Heart left ventricle (tissue), 16 donors: ENCODE measurements around the gene GRM7. TPM values are rescaled to one million over a fixed set of nuclear protein-coding genes. Genes with fewer than 3 reads are reported as not detected.

ENCODE experiments used
- ATAC-seq, 4 donors: fragments of 200-7000 bp; cut with Tn5 transposase; one replicate each; pipeline ENCODE4 v1.9.1; 2020 to 2022; ENCODE audit warnings: moderate library complexity in 4 of 4, mild to moderate bottlenecking in 3 of 4, moderate number of reproducible peaks in 1 of 4
- DNase-seq, 5 donors: peaks; one replicate each; pipeline ENCODE4 v3.0.0-alpha.2; 2020
- H3K27ac ChIP-seq, 12 donors: fragments of 200-600 bp; sonication (generic) in 4 of 12; one replicate each; pipeline versions ENCODE4 v1.5.0 to v1.8.0; 2016 to 2022; ENCODE audit warnings: mild to moderate bottlenecking in 2 of 12
- H3K27me3 ChIP-seq, 9 donors: fragments of 200-600 bp; sonication (generic) in 2 of 9; one replicate each; pipeline versions ENCODE4 v1.5.1 to v1.8.0; 2016 to 2022; ENCODE audit warnings: mild to moderate bottlenecking in 3 of 9
- H3K36me3 ChIP-seq, 9 donors: fragments of 200-600 bp; sonication (generic) in 2 of 9; one replicate each; pipeline versions ENCODE4 v1.5.0 to v1.8.0; 2018 to 2022; ENCODE audit warnings: mild to moderate bottlenecking in 2 of 9
- H3K4me1 ChIP-seq, 12 donors: fragments of 200-600 bp; sonication (generic) in 4 of 12; one replicate each; pipeline versions ENCODE4 v1.5.0 to v1.8.0; 2016 to 2022; ENCODE audit warnings: mild to moderate bottlenecking in 3 of 12
- H3K4me3 ChIP-seq, 12 donors: fragments of 200-600 bp; sonication (generic) in 4 of 12; one replicate each; pipeline versions ENCODE4 v1.5.0 to v1.8.0; 2017 to 2022; ENCODE audit warnings: mild to moderate bottlenecking in 9 of 12, moderate library complexity in 4 of 12
- H3K9me3 ChIP-seq, 12 donors: fragments of 200-600 bp; sonication (generic) in 4 of 12; one replicate each; pipeline versions ENCODE4 v1.5.0 to v1.8.0; 2016 to 2022; ENCODE audit warnings: mild to moderate bottlenecking in 1 of 12
- CTCF ChIP-seq, 12 donors: fragments of 200-600 bp; sonication (generic) in 4 of 12; IDR thresholded peaks; one replicate each; pipeline versions ENCODE4 v1.5.0 to v1.8.0; 2018 to 2022; ENCODE audit warnings: antibody characterized with exemption in 12 of 12, mild to moderate bottlenecking in 5 of 12
- POLR2A ChIP-seq, 2 donors: fragments of 450-650 bp; IDR thresholded peaks; one replicate each; pipeline ENCODE4 v1.6.1; 2017; ENCODE audit warnings: antibody characterized with exemption in 2 of 2, mild to moderate bottlenecking in 2 of 2, moderate library complexity in 2 of 2
- WGBS, 4 donors: extraction: QIAGEN DNeasy Blood & Tissue Kit in 2 of 4; methylation state at CpG; one replicate each; pipeline versions ENCODE4 v1.1.5 to v1.1.7; 2013 to 2018; 5-methylcytosine and 5-hydroxymethylcytosine counted together
- intact Hi-C, 10 donors: fragments of 100-400 bp; cut with DNase I; formaldehyde crosslinking; loops; one replicate each; pipeline versions ENCODE4 v1.11.1 to v1.14.2; 2022
- long read RNA-seq, 3 donors: library from polyadenylated mRNA; unstranded; transcript quantifications; one replicate each; pipeline ENCODE4 v2.0.0, GENCODE V29; 2020 to 2021
- polyA plus RNA-seq, 2 donors: library from polyadenylated mRNA; stranded (reverse); fragments of 200-250 nt; gene quantifications; one replicate each; pipeline ENCODE4 v1.2.3, GENCODE V29; 2013
- total RNA-seq, 9 donors: library from RNA; depleted of rRNA in 2 of 9; stranded (reverse); fragments of >200 nt in 2 of 9; fragmentation: NEBNext Ultra II Directional in 3 of 9; extraction: Animal tissue kit (Norgen Biotek cat#: 25700) in 3 of 9; gene quantifications; one replicate each; pipeline versions ENCODE4 v1.1.0 to v1.2.4, GENCODE V29; 2016 to 2023
- donor health status: ischemic (EF 13 %, LVEDD 7.1; RV severe dilation, severe dysfunction).
- donor health status: healthy with polysubstance abuse.
- donor health status: DM: no; HTN: yes; CAD: no.
- donor health status: DM: no; HTN: no; CAD: no.
- donor health status: ischemic (EF 25% LVEDD 6.9; RV normal size, moderate dysfunction).
- donor health status: ischemic (EF 25% LVEDD 5.7; RV mildly dilated, moderate dysfunction).
- donor health status: healthy.
- donor health status: DM: yes; HTN: yes; CAD: no.
- donor health status: ischemic (EF 35%, LVEDD 5.7; RV mildly dilated, moderate dysfunction).
- donor health status: nonischemic (EF 11% LVEDD 7.7; RV severe dilation, severe dysfunction).
- donor health status: DM: yes; HTN: yes; CAD: no.
- donor health status: PGD.
- donor health status: ischemic (EF 29% LVEDD 5.4; RV normal size, mild dysfunction).
- donor health status: nonischemic (EF 23%, LVEDD 6.1; RV moderate dilation, normal function).

Gene GRM7
- total RNA-seq = not detected
- not detected for polyA plus RNA-seq
- long read RNA-seq, donor 1 = 0 reads
- long read RNA-seq, donor 2 = 0 reads
- long read RNA-seq, donor 3 = 0 reads

- intact Hi-C loops = no loop called here
- no peaks in the 10 kb centered on the region for H3K9me3 ChIP-seq
- peak within 1 kb of the TSS in 7 of 12 donors; percentile 7 to 33 (median 25) for H3K4me3 ChIP-seq
- ATAC-seq = peak in 2 of 4 donors; percentile 34 to 67
- H3K4me1 ChIP-seq = peaks cover 0 to 12% (median 2%) of the 10 kb centered on the region in 12 donors
- TF ChIP-seq POLR2A (IDR thresholded peaks at IDR 0.05) = no peak
- no peak for TF ChIP-seq CTCF (IDR thresholded peaks at IDR 0.05)
- no peak within 1 kb of the TSS for H3K27ac ChIP-seq
- no peak for DNase-seq
- H3K36me3 ChIP-seq = no peaks in the 10 kb centered on the region
- H3K27me3 ChIP-seq = peaks cover 2 to 79% (median 51%) of the 10 kb centered on the region in 9 donors
- 0 to 2% (median 1%) methylated on average over 6 to 62 of the region's 62 CpGs for WGBS, 4 donors
Observed at GRCh38 chr3:6860954-6861624, at the start of gene GRM7. TSS of gene GRM7 (plus strand) at chr3:6861115.

GRCh38 chr3:6821411-6821810, 39.5 kb upstream of the GRM7 start:
- WGBS, 4 donors = 71 to 83% (median 81%) methylated on average over 3 of the region's 3 CpGs
- H3K4me3 ChIP-seq = no peak overlapping the region
- ATAC-seq (no peak), DNase-seq (no peak)
- intact Hi-C loops = no loop called here
- no peak overlapping the region for H3K27ac ChIP-seq
- no peaks in the 10 kb centered on the region for H3K9me3 ChIP-seq
- TF ChIP-seq POLR2A (IDR thresholded peaks at IDR 0.05) = no peak
- no peak for TF ChIP-seq CTCF (IDR thresholded peaks at IDR 0.05)
- no peaks in the 10 kb centered on the region for H3K4me1 ChIP-seq
- H3K27me3 ChIP-seq = no peaks in the 10 kb centered on the region
- H3K36me3 ChIP-seq = no peaks in the 10 kb centered on the region

- intact Hi-C loops = no loop called here
- ATAC-seq (no peak), DNase-seq (no peak)
- no peaks in the 10 kb centered on the region for H3K9me3 ChIP-seq
- no peak overlapping the region for H3K27ac ChIP-seq
- no peak for TF ChIP-seq POLR2A (IDR thresholded peaks at IDR 0.05)
- no peak for TF ChIP-seq CTCF (IDR thresholded peaks at IDR 0.05)
- H3K4me1 ChIP-seq = peaks cover 0 to 5% (median 0%) of the 10 kb centered on the region in 12 donors
- H3K4me3 ChIP-seq = no peak overlapping the region
- WGBS, 4 donors = 14 to 49% (median 28%) methylated on average over 1 of the region's 1 CpG
- H3K27me3 ChIP-seq = no peaks in the 10 kb centered on the region
- no peaks in the 10 kb centered on the region for H3K36me3 ChIP-seq
Observed at GRCh38 chr3:6825524-6825923, 35.4 kb upstream of the GRM7 start.

- H3K4me3 ChIP-seq = no peak overlapping the region
- H3K4me1 ChIP-seq = peaks cover 0 to 5% (median 0%) of the 10 kb centered on the region in 12 donors
- H3K27ac ChIP-seq = no peak overlapping the region
- ATAC-seq = peak in 1 of 4 donors; percentile 50
- H3K27me3 ChIP-seq = no peaks in the 10 kb centered on the region
- H3K9me3 ChIP-seq = no peaks in the 10 kb centered on the region
- TF ChIP-seq POLR2A (IDR thresholded peaks at IDR 0.05) = no peak
- TF ChIP-seq CTCF (IDR thresholded peaks at IDR 0.05) = no peak
- intact Hi-C loops = no loop called here
- H3K36me3 ChIP-seq = no peaks in the 10 kb centered on the region
- DNase-seq = no peak
- whole genome bisulfite sequencing, 4 donors = 42 to 58% (median 46%) methylated on average over 6 of the region's 6 CpGs
Observed at GRCh38 chr3:6827453-6827852, 33.5 kb upstream of the GRM7 start.
